Stimulated activated naive CD8-positive, alpha-beta T cell treated with anti-CD3 and anti-CD28 coated beads, Interleukin-15, Interleukin-2, amounts not matched to agents 100 ng/mL and 50 ng/mL, for 24 hours (primary cell): Measurements from ENCODE around the gene TYW1B.
"Not testable (repeated sequence)": the region's sequence is repeated elsewhere in the genome, so short reads cannot be mapped to it uniquely, and the experiment has no call there.

Source experiments
- H3K27ac Mint-ChIP-seq: one replicate; pipeline ENCODE4 v1.8.0; 2021; ENCODE audit warnings: mild to moderate bottlenecking, mixed read lengths
- H3K27me3 Mint-ChIP-seq: one replicate; pipeline ENCODE4 v1.8.0; 2021; ENCODE audit warnings: mixed read lengths
- H3K36me3 Mint-ChIP-seq: one replicate; pipeline ENCODE4 v1.8.0; 2021; ENCODE audit warnings: low read depth, mixed read lengths
- H3K4me1 Mint-ChIP-seq: one replicate; pipeline ENCODE4 v1.8.0; 2021; ENCODE audit warnings: low read depth, mixed read lengths
- H3K4me3 Mint-ChIP-seq: one replicate; pipeline ENCODE4 v1.8.0; 2021; ENCODE audit warnings: mild to moderate bottlenecking, mixed read lengths
- H3K9me3 Mint-ChIP-seq: one replicate; pipeline ENCODE4 v1.8.0; 2021; ENCODE audit warnings: mixed read lengths

TYW1B gene

DNA sequence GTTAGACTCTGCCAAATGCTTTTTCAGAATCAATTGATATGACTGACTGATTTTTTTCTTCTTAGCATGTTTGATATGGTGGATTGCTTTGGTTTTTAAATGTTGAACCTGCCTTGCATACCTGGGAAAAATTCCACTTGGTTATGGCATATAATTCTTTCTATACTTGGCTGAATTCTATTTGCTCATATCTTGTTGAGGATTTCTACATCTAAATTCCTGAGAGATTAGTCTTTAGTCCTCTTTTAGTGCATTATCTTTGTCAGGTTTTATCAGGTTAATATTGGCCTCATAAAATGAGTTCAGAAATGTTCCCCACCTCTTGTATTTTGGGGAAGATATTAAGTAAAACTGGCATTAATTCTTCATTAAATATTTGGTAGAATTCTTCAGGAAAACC, 79.4 kb downstream of the TYW1B start:
- peaks cover 42% of the 10 kb centered on the region for H3K36me3 Mint-ChIP-seq
- H3K4me3 Mint-ChIP-seq, H3K4me1 Mint-ChIP-seq, H3K27ac Mint-ChIP-seq, H3K9me3 Mint-ChIP-seq, H3K27me3 Mint-ChIP-seq: not testable (repeated sequence)

DNA sequence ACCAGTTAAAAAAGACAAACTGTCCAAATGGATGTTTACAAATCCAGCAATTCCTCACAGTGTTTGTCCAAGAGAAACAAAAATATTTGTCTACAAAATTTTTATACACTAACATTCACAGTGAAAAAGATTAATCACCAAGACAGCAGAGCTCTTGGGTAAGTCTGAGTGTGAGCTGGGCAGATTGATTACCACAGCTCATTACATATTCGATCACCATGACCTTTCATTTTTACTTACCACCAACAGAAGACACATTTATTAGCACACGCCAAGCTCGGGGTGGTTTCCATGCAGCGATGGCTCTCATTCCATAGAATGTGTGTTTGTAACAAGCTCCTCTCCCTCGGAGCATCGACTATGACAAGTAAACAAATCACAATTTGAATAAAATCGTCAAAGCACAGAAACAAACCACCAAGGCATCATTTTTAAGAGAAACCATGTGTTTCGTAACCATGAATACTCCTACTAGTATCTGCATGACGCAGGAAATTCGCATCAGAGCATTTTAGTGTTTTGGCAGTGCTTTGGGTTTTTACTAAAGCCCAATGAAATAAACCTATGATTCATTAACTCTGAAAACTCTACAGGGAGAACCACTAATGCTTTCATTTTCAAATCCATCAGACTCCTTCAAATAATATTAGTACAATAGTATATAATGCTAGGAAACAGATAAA, 83.6 kb downstream of the TYW1B start:
- H3K4me3 Mint-ChIP-seq, H3K27ac Mint-ChIP-seq, H3K4me1 Mint-ChIP-seq, H3K27me3 Mint-ChIP-seq: not testable (repeated sequence)
- H3K9me3 Mint-ChIP-seq = peaks cover 15% of the 10 kb centered on the region
- peaks cover 46% of the 10 kb centered on the region for H3K36me3 Mint-ChIP-seq

DNA sequence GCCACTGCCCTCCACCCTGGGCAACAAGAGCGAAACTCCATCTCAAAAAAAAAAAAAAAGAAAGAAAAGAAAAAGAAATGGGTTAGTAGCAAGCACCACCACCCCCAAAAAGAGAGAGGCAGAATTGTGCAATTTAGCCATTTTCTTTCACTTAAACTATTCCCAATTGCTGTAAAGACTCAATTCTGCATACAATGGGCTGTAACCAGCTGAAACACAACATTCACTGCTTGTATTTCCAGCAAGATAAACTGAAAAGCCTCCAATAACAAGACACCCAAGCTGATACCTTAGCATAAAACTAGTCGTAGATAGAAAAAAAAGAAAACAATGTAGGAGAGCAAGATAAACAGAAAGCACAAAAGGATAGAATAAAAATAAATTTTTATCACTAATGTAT, 84.2 kb downstream of the TYW1B start:
- H3K27ac Mint-ChIP-seq, H3K27me3 Mint-ChIP-seq, H3K4me1 Mint-ChIP-seq, H3K4me3 Mint-ChIP-seq: not testable (repeated sequence)
- Mint-ChIP-seq H3K9me3 (peaks cover 15% of the 10 kb centered on the region), H3K36me3 (peaks cover 46% of the 10 kb centered on the region)

DNA sequence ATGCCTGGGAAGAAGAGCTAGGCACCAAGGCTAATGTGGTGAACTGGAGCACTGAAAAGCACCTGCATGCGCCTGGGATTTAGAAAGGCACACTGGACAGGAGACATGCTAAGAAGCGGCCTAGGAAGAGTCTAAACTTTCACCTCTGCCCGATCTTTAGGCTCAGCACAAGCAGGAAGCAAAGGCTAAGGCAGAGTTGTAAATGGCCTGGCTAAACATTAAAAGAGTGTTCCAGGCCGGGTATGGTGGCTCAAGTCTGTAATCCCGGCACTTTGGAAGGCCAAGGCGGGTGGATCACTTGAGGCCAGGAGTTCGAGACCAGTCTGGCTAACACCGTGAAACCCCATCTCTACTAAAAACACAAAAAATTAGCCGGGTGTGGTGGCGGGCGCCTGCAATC, 88.3 kb downstream of the TYW1B start:
- not testable (repeated sequence) for H3K27ac Mint-ChIP-seq, H3K4me3 Mint-ChIP-seq, H3K4me1 Mint-ChIP-seq, H3K27me3 Mint-ChIP-seq
- Mint-ChIP-seq H3K36me3 (peaks cover 63% of the 10 kb centered on the region), H3K9me3 (peaks cover 33% of the 10 kb centered on the region)

- H3K4me3 Mint-ChIP-seq, H3K27ac Mint-ChIP-seq, H3K4me1 Mint-ChIP-seq, H3K27me3 Mint-ChIP-seq: not testable (repeated sequence)
- H3K9me3 Mint-ChIP-seq = peaks cover 45% of the 10 kb centered on the region
- H3K36me3 Mint-ChIP-seq = peaks cover 65% of the 10 kb centered on the region
These were observed 92.1 kb downstream of the TYW1B start for GRCh38 chr7:72735855-72736254.

- H3K27me3 Mint-ChIP-seq, H3K4me3 Mint-ChIP-seq, H3K27ac Mint-ChIP-seq, H3K4me1 Mint-ChIP-seq: not testable (repeated sequence)
- peaks cover 40% of the 10 kb centered on the region for H3K9me3 Mint-ChIP-seq
- H3K36me3 Mint-ChIP-seq = peaks cover 76% of the 10 kb centered on the region
These were observed 97.2 kb downstream of the TYW1B start for GRCh38 chr7:72730815-72731214.

DNA sequence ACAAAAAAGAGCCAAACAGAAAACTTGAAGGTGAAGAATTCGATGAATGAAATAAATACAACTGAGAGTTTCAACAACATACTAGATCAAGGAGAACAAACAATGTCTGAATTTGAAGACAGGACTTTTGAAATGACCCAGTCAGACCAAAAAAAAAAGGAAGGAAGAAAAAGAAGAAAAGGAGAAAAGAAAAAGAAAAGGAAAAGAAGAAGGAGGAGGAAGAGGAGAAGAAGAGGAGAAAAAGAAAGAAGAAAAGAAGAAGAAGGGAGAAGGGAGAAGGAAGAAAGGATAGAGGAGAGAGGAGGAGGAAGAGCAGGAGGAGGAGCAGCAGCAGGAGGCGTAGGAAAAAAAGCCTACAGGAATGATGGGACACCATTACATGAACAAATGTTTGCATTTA, 97.6 kb downstream of the TYW1B start:
- H3K4me1 Mint-ChIP-seq, H3K27ac Mint-ChIP-seq, H3K27me3 Mint-ChIP-seq, H3K4me3 Mint-ChIP-seq: not testable (repeated sequence)
- Mint-ChIP-seq H3K9me3 (peaks cover 40% of the 10 kb centered on the region), H3K36me3 (peaks cover 79% of the 10 kb centered on the region)

DNA sequence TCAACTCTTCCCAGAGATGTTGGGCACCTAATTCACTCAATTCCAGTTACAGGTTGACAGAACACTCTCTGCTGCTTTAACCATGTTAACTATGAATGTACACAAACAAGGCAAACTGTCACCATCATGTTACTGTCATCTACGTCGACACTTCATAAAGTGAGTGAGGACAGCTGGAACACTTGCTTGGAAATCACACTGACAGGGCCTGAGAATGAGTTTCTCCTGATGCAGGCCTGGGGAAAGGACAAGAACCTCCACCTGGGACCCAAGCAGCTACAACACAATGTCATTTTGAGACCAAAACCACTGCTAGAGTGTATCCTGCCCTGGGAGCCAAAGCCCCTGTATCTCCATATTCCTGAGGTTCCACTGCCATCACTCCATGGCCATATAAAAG, 98.9 kb downstream of the TYW1B start:
- H3K9me3 Mint-ChIP-seq = peaks cover 33% of the 10 kb centered on the region

DNA sequence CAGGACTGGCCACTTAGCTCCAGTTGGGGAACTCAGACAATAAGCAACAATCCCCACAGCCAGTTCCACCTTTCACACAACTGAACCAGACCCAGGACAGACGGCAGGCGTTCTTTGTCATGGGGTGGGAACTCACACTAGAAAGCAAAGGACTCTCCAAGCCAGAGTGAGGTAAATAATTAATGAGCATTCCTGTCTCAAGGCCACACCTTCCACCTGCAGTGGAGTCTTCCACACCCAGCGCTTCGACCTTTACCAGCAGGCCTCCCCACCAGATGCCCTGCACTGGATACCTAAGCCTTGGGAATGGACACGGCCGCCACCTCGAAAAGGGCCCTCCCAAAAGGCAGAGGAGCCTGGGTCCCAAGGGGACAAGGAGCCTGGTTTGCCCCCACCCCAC, 105.3 kb downstream of the TYW1B start:
- not testable (repeated sequence) for H3K27me3 Mint-ChIP-seq, H3K4me3 Mint-ChIP-seq, H3K27ac Mint-ChIP-seq, H3K9me3 Mint-ChIP-seq, H3K4me1 Mint-ChIP-seq
- H3K36me3 Mint-ChIP-seq = peaks cover 39% of the 10 kb centered on the region

More for the DNA sequence above, 98.9 kb downstream of the TYW1B start:
- H3K27me3 Mint-ChIP-seq, H3K27ac Mint-ChIP-seq, H3K4me1 Mint-ChIP-seq, H3K4me3 Mint-ChIP-seq: not testable (repeated sequence)
- peaks cover 75% of the 10 kb centered on the region for H3K36me3 Mint-ChIP-seq

GRCh38 chr7:72720890-72721289, 107.1 kb downstream of the TYW1B start:
- not testable (repeated sequence) for H3K4me3 Mint-ChIP-seq, H3K27ac Mint-ChIP-seq, H3K27me3 Mint-ChIP-seq, H3K4me1 Mint-ChIP-seq, H3K9me3 Mint-ChIP-seq
- peaks cover 34% of the 10 kb centered on the region for H3K36me3 Mint-ChIP-seq

DNA sequence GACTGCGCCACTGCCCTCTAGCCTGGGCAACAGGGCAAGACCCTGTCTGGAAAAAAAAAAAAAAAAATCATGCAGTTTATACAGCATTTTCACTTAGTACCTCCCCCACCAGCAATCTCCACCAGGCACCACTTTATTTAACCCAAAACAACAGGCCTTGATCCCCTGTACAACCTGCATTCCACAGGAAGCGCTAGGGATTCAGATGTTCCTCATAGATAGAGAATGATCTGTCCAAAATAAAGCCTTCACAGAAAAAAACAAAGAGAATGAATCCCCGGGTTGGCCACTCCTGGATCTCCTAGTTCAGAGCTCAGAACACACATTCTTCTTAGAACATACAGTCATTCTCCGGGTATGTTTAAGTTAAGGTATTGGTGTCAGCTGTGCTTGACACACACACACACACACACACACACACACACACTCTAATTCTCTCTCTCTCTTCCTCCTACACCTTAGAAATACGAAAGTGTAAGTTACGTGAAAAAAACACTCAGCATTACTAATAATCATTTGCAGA, 110.7 kb downstream of the TYW1B start:
- not testable (repeated sequence) for H3K4me1 Mint-ChIP-seq, H3K27ac Mint-ChIP-seq, H3K27me3 Mint-ChIP-seq, H3K9me3 Mint-ChIP-seq, H3K4me3 Mint-ChIP-seq
- H3K36me3 Mint-ChIP-seq = peaks cover 34% of the 10 kb centered on the region

- not testable (repeated sequence) for H3K9me3 Mint-ChIP-seq, H3K4me1 Mint-ChIP-seq, H3K27me3 Mint-ChIP-seq, H3K27ac Mint-ChIP-seq, H3K4me3 Mint-ChIP-seq
- peaks cover 55% of the 10 kb centered on the region for H3K36me3 Mint-ChIP-seq
These were observed 116.1 kb downstream of the TYW1B start for GRCh38 chr7:72711927-72712326.

DNA sequence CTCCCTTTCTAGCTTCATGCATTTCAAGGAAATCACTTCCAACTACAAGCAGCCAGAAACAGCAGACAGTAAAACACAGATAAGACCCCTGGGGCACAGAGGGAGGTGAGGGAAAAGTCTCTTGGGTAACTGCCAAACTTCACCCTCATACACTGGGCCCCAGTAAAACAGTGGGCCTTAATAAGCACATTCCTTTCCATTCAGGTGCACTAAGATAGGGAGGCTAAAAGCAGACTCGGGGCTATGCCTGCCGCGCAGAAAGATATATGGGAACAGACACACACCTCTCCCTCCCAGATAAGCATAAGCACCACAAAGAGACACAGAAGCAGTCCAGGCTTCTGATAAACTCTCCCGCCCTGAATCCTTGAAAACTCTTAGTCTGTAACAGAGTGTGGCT, 117.0 kb downstream of the TYW1B start:
- Mint-ChIP-seq H3K27me3 (no peaks in the 10 kb centered on the region), H3K4me1 (no peaks in the 10 kb centered on the region), H3K9me3 (peaks cover 4% of the 10 kb centered on the region), H3K27ac (no peak overlapping the region), H3K36me3 (peaks cover 61% of the 10 kb centered on the region), H3K4me3 (no peak overlapping the region)

GRCh38 chr7:72709909-72710308, 118.1 kb downstream of the TYW1B start:
- Mint-ChIP-seq H3K36me3 (peaks cover 65% of the 10 kb centered on the region), H3K9me3 (peaks cover 4% of the 10 kb centered on the region), H3K27ac (no peak overlapping the region), H3K27me3 (no peaks in the 10 kb centered on the region), H3K4me3 (no peak overlapping the region), H3K4me1 (no peaks in the 10 kb centered on the region)

DNA sequence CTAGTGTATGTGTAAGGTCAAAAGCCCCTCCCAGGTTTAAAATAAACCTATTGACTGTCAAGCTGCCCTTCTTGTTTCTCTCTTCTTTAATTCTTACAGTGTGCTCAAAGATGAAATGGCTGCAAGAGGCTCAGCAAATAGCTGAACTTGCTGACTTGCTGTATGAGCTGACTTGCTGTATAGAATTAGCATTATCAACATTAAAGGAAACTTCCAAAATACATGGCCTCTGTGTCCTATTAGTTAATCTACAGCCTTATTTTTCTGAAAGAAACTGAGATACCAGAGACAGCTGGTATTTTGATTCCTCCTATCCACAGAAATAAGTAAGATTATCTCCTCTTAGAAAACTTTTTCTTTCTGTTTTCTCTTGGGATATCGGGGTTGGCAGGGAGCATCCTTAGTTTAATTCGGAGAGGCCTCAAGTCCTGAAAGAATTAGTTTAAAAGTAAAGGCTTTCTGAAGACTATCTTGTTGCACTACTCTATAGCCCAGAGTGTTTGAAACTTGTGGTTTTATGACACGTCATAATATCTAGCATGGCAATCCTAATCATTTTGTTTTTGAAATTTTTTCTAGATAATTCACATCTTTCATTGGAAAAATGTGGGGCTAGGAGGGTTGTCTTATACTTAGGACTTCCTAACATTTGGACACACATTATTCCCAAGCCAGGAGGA, 119.5 kb downstream of the TYW1B start:
- not testable (repeated sequence) for H3K9me3 Mint-ChIP-seq, H3K4me3 Mint-ChIP-seq, H3K27ac Mint-ChIP-seq, H3K27me3 Mint-ChIP-seq, H3K4me1 Mint-ChIP-seq
- H3K36me3 Mint-ChIP-seq = peaks cover 64% of the 10 kb centered on the region

GRCh38 chr7:72706521-72706920, 121.5 kb downstream of the TYW1B start:
- peaks cover 47% of the 10 kb centered on the region for H3K36me3 Mint-ChIP-seq
- no peak overlapping the region for H3K27ac Mint-ChIP-seq
- H3K9me3 Mint-ChIP-seq = peaks cover 4% of the 10 kb centered on the region
- H3K4me3 Mint-ChIP-seq = no peak overlapping the region
- no peaks in the 10 kb centered on the region for H3K27me3 Mint-ChIP-seq
- no peaks in the 10 kb centered on the region for H3K4me1 Mint-ChIP-seq
